Liver (tissue), 9 donors: ENCODE results near the gene DEFB114. TPM values are rescaled to one million over a fixed set of nuclear protein-coding genes. Genes with fewer than 3 reads are reported as not detected.

ENCODE experiments used
- DNase-seq: peaks from one replicate; pipeline ENCODE4 v3.0.0-alpha.2; 2017; ENCODE audit warnings: low spot score
- H3K27ac ChIP-seq, 2 donors: one replicate each; pipeline ENCODE4 v1.7.0; 2013; ENCODE audit warnings: inconsistent platforms in 2 of 2, low read length in 2 of 2, control low read depth in 1 of 2, low read depth in 1 of 2, mild to moderate bottlenecking in 1 of 2
- H3K27me3 ChIP-seq, 4 donors: one replicate each; pipeline versions ENCODE4 v1.6.1 to v1.7.0; 2013; ENCODE audit warnings: low read length in 3 of 4, inconsistent platforms in 1 of 4, mild to moderate bottlenecking in 1 of 4, moderate library complexity in 1 of 4; ENCODE audit not compliant: control insufficient read depth in 4 of 4, insufficient read depth in 4 of 4
- H3K36me3 ChIP-seq, 4 donors: one replicate each; pipeline versions ENCODE4 v1.6.1 to v1.7.0; 2013; ENCODE audit warnings: low read length in 3 of 4, mild to moderate bottlenecking in 3 of 4, low read depth in 1 of 4, moderate library complexity in 1 of 4; ENCODE audit not compliant: control insufficient read depth in 4 of 4, insufficient read depth in 3 of 4
- H3K4me1 ChIP-seq, 4 donors: one replicate each; pipeline versions ENCODE4 v1.6.1 to v1.7.0; 2013; ENCODE audit warnings: low read length in 3 of 4, mild to moderate bottlenecking in 3 of 4, moderate library complexity in 1 of 4; ENCODE audit not compliant: control insufficient read depth in 4 of 4, insufficient read depth in 4 of 4
- H3K4me3 ChIP-seq, 3 donors: one replicate each; pipeline versions ENCODE4 v1.6.1 to v1.7.0; 2013; ENCODE audit warnings: low read length in 3 of 3, control low read depth in 1 of 3, low read depth in 1 of 3, mild to moderate bottlenecking in 1 of 3
- H3K9ac ChIP-seq, 2 donors: one replicate each; pipeline ENCODE4 v1.7.0; 2013; ENCODE audit warnings: low read length in 2 of 2, mild to moderate bottlenecking in 2 of 2, moderate library complexity in 2 of 2, control low read depth in 1 of 2, low read depth in 1 of 2
- H3K9me3 ChIP-seq, 4 donors: one replicate each; pipeline versions ENCODE4 v1.6.1 to v1.7.0; 2013; ENCODE audit warnings: low read length in 3 of 4; ENCODE audit not compliant: control insufficient read depth in 4 of 4
- EGR1 ChIP-seq, 2 donors: IDR thresholded peaks; 2 replicates each; pipeline ENCODE4 v1.6.1; 2016 to 2018; ENCODE audit warnings: antibody characterized with exemption in 2 of 2, low read depth in 2 of 2
- FOXA1 ChIP-seq: IDR thresholded peaks from 2 replicates; pipeline ENCODE4 v1.6.1; 2016; ENCODE audit warnings: antibody characterized with exemption
- FOXA2 ChIP-seq: IDR thresholded peaks from 2 replicates; pipeline ENCODE4 v1.6.1; 2016; ENCODE audit warnings: antibody characterized with exemption
- GABPA ChIP-seq, 2 donors: IDR thresholded peaks in 1 of 2; conservative IDR thresholded peaks in 1 of 2; 2 replicates each; pipeline ENCODE4 v1.6.1; 2016; ENCODE audit warnings: antibody characterized with exemption in 2 of 2, mild to moderate bottlenecking in 1 of 2, moderate library complexity in 1 of 2
- HNF4A ChIP-seq, 2 donors: conservative IDR thresholded peaks; 2 replicates each; pipeline ENCODE4 v1.6.1; 2016; ENCODE audit warnings: antibody characterized with exemption in 2 of 2, mild to moderate bottlenecking in 2 of 2
- HNF4G ChIP-seq: IDR thresholded peaks from 2 replicates; pipeline ENCODE4 v1.6.1; 2016; ENCODE audit warnings: antibody characterized with exemption
- JUND ChIP-seq, 2 donors: IDR thresholded peaks; 2 replicates each; pipeline ENCODE4 v1.6.1; 2016; ENCODE audit warnings: antibody characterized with exemption in 2 of 2
- NR2F2 ChIP-seq: IDR thresholded peaks from 2 replicates; pipeline ENCODE4 v1.6.1; 2016; ENCODE audit warnings: antibody characterized with exemption
- RAD21 ChIP-seq, 2 donors: IDR thresholded peaks; 2 replicates each; pipeline ENCODE4 v1.6.1; 2016; ENCODE audit warnings: antibody characterized with exemption in 2 of 2, mild to moderate bottlenecking in 2 of 2
- REST ChIP-seq: IDR thresholded peaks from 2 replicates; pipeline ENCODE4 v1.6.1; 2016; ENCODE audit warnings: antibody characterized with exemption, mild to moderate bottlenecking
- RXRA ChIP-seq, 2 donors: IDR thresholded peaks; 2 replicates each; pipeline ENCODE4 v1.6.1; 2017 to 2018; ENCODE audit warnings: antibody characterized with exemption in 2 of 2, mild to moderate bottlenecking in 1 of 2
- SP1 ChIP-seq: IDR thresholded peaks from 2 replicates; pipeline ENCODE4 v1.6.1; 2018; ENCODE audit warnings: antibody characterized with exemption, mild to moderate bottlenecking
- TAF1 ChIP-seq: conservative IDR thresholded peaks from 2 replicates; pipeline ENCODE4 v1.6.1; 2016; ENCODE audit warnings: antibody characterized with exemption, mild to moderate bottlenecking
- YY1 ChIP-seq: IDR thresholded peaks from 2 replicates; pipeline ENCODE4 v1.6.1; 2016; ENCODE audit warnings: antibody characterized with exemption, mild to moderate bottlenecking
- WGBS: extraction: QIAGEN DNeasy Blood & Tissue Kit; methylation state at CpG from one replicate; pipeline ENCODE4 v1.1.7; 2013; 5-methylcytosine and 5-hydroxymethylcytosine counted together
- polyA plus RNA-seq, 2 donors: library from polyadenylated mRNA; stranded (reverse) in 1 of 2; unstranded in 1 of 2; fragments of 200-250 nt in 1 of 2; fragments of >200 nt in 1 of 2; fragmentation: Nextera tagmentation in 1 of 2; extraction: Ambion mirVana in 1 of 2; gene quantifications; one replicate each; pipeline versions ENCODE4 v1.2.1 to v1.2.3, GENCODE V29; 2013 to 2015
- total RNA-seq, 2 donors: library from RNA; depleted of rRNA; stranded (reverse); fragments of >200 nt; gene quantifications; one replicate each; pipeline ENCODE4 v1.2.3, GENCODE V29; 2014
- TF ChIP-seq, protein P1 (sequence below): IDR thresholded peaks from 2 replicates; pipeline ENCODE4 v1.6.1; 2016; ENCODE audit warnings: antibody characterized with exemption
- TF ChIP-seq, protein P2 (sequence below): fragments of 150-350 bp; IDR thresholded peaks from 2 replicates; pipeline ENCODE4 v1.5.1; 2017; ENCODE audit warnings: improper control_type of control experiment, low read depth, low read length; ENCODE audit not compliant: missing input control
- TF ChIP-seq, protein P3 (sequence below): IDR thresholded peaks from 2 replicates; pipeline ENCODE4 v1.6.1; 2016; ENCODE audit warnings: antibody characterized with exemption
- donor health status: healthy.
- donor health status: healthy.
- donor health status: healthy.
- donor health status: healthy.
- donor health status: healthy.

The DEFB114 gene
- total and polyA plus RNA-seq, 4 donors: not detected

DNA sequence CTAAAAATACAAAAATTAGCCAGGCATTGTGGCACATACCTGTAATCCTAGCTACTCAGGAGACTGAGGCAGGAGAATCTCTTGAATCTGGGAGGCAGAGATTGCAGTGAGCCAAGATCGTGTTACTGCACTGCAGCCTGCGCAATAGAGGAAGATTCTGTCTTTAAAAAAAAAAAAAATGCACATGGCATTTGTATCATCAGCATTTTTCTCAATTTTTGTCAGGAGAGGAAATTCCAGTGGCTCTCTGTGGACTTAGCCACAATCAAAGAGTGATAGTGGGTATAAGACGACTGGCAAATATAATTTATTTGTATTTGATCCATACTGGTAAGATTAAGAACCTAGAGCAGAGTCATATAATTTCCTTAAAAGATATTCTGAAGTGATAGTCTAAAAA lies 28.6 kb downstream of the DEFB114 start:
- Histone ChIP-seq H3K9me3 (no peaks in the 10 kb centered on the region), H3K4me3 (no peak overlapping the region), H3K9ac (no peak overlapping the region), H3K36me3 (no peaks in the 10 kb centered on the region), H3K27ac (no peak overlapping the region), H3K27me3 (no peaks in the 10 kb centered on the region), H3K4me1 (no peaks in the 10 kb centered on the region)
- TF ChIP-seq GABPA (IDR thresholded peaks at IDR 0.05 in 1 of 2, conservative IDR thresholded peaks at IDR 0.05 in 1 of 2) (no peak), JUND (IDR thresholded peaks at IDR 0.05) (no peak), FOXA1 (no peak), HNF4A (conservative IDR thresholded peaks at IDR 0.05) (no peak), HNF4G (no peak), YY1 (no peak), RXRA (IDR thresholded peaks at IDR 0.05) (no peak), EGR1 (IDR thresholded peaks at IDR 0.05; ENCODE audit: low read depth in 2 of 2) (no peak), SP1 (no peak), RAD21 (IDR thresholded peaks at IDR 0.05) (no peak), NR2F2 (no peak), TAF1 (no peak), REST (no peak)
- TF ChIP-seq, protein P1, sequence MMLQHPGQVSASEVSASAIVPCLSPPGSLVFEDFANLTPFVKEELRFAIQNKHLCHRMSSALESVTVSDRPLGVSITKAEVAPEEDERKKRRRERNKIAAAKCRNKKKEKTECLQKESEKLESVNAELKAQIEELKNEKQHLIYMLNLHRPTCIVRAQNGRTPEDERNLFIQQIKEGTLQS: no peak
- TF ChIP-seq, protein P2, sequence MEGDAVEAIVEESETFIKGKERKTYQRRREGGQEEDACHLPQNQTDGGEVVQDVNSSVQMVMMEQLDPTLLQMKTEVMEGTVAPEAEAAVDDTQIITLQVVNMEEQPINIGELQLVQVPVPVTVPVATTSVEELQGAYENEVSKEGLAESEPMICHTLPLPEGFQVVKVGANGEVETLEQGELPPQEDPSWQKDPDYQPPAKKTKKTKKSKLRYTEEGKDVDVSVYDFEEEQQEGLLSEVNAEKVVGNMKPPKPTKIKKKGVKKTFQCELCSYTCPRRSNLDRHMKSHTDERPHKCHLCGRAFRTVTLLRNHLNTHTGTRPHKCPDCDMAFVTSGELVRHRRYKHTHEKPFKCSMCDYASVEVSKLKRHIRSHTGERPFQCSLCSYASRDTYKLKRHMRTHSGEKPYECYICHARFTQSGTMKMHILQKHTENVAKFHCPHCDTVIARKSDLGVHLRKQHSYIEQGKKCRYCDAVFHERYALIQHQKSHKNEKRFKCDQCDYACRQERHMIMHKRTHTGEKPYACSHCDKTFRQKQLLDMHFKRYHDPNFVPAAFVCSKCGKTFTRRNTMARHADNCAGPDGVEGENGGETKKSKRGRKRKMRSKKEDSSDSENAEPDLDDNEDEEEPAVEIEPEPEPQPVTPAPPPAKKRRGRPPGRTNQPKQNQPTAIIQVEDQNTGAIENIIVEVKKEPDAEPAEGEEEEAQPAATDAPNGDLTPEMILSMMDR: no peak
- no peak for DNase-seq
- 83% methylated on average over 3 of the region's 3 CpGs for WGBS

- no peak for DNase-seq
- Histone ChIP-seq H3K27ac (no peak overlapping the region), H3K27me3 (no peaks in the 10 kb centered on the region), H3K9me3 (no peaks in the 10 kb centered on the region), H3K4me1 (no peaks in the 10 kb centered on the region), H3K9ac (no peak overlapping the region), H3K4me3 (no peak overlapping the region), H3K36me3 (no peaks in the 10 kb centered on the region)
- 57% methylated on average over 1 of the region's 1 CpG for WGBS
- TF ChIP-seq REST (no peak), FOXA1 (no peak), FOXA2 (no peak), HNF4A (conservative IDR thresholded peaks at IDR 0.05) (no peak), YY1 (no peak), GABPA (IDR thresholded peaks at IDR 0.05 in 1 of 2, conservative IDR thresholded peaks at IDR 0.05 in 1 of 2) (no peak), RAD21 (IDR thresholded peaks at IDR 0.05) (no peak), SP1 (no peak), NR2F2 (no peak), EGR1 (IDR thresholded peaks at IDR 0.05; ENCODE audit: low read depth in 2 of 2) (no peak)
- TF ChIP-seq, protein P3, sequence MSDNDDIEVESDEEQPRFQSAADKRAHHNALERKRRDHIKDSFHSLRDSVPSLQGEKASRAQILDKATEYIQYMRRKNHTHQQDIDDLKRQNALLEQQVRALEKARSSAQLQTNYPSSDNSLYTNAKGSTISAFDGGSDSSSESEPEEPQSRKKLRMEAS: no peak
- TF ChIP-seq, protein P1: no peak
These were observed 29.2 kb downstream of the DEFB114 start for GRCh38 chr6:49934770-49935169.
